Measurements from ENCODE around the gene CYP39A1. TPM values are rescaled to one million over a fixed set of nuclear protein-coding genes. Genes with fewer than 3 reads are reported as not detected.

Gene CYP39A1
- total and polyA plus RNA-seq, 2 of the 13 experiments (the other 11 are each of a cell fraction or from before 2014, with no cell fraction given), result 0.13 TPM; not detected in 1

- ChIA-PET CTCF (ENCODE audit: low intra/inter-chr PET ratio, low total read pairs) (no interaction called here), POLR2A (no interaction called here)
- no peaks in the 10 kb centered on the region for H3K36me3 ChIP-seq (replicated peaks in 1 of 2; ENCODE audit: control insufficient read depth in 1 of 2, insufficient read depth in 2 of 2, low read length in 2 of 2)
- FAIRE-seq (no peak), ATAC-seq (no peak), DNase-seq (ENCODE audit: low spot score) (no peak)
- no peak overlapping the region for H3K27ac ChIP-seq (ENCODE audit: extremely low read length, insufficient read depth, low read length)
- TF ChIP-seq HINFP (CRISPR knock-in tag; IDR thresholded peaks at IDR 0.05; ENCODE audit: low read depth), result no peak
- no peak for TF ChIP-seq KLF11 (CRISPR knock-in tag; IDR thresholded peaks at IDR 0.05)
- TF ChIP-seq SKIL (CRISPR knock-in tag; IDR thresholded peaks at IDR 0.05; ENCODE audit: borderline replicate concordance), result no peak
- no peak for TF ChIP-seq U2AF1 (optimal IDR thresholded peaks at IDR 0.05; ENCODE audit: low read depth, low read length)
- no peak for TF ChIP-seq HNRNPH1 (optimal IDR thresholded peaks at IDR 0.05; ENCODE audit: low read depth, low read length)
- no peak for TF ChIP-seq ELF1 (CRISPR knock-in tag; IDR thresholded peaks at IDR 0.05)
- no peak for TF ChIP-seq GPN1 (CRISPR knock-in tag; IDR thresholded peaks at IDR 0.05; ENCODE audit: borderline replicate concordance)
- no peak for TF ChIP-seq XBP1 (CRISPR knock-in tag; IDR thresholded peaks at IDR 0.05)
- TF ChIP-seq ZNF350 (CRISPR knock-in tag; IDR thresholded peaks at IDR 0.05; ENCODE audit: borderline replicate concordance, low read depth), result no peak
- no peak for TF ChIP-seq ZNF569 (CRISPR knock-in tag; IDR thresholded peaks at IDR 0.05; ENCODE audit: borderline replicate concordance)
- TF ChIP-seq ZBTB46 (CRISPR knock-in tag; IDR thresholded peaks at IDR 0.05; ENCODE audit: borderline replicate concordance), result no peak
- TF ChIP-seq SMAD1 (CRISPR knock-in tag; IDR thresholded peaks at IDR 0.05; ENCODE audit: borderline replicate concordance, low read depth), result no peak
- TF ChIP-seq HOXA3 (CRISPR knock-in tag; IDR thresholded peaks at IDR 0.05), result no peak
- in situ Hi-C loops (cut with HindIII; ENCODE audit: extremely low pct_ligation_motif_present, low pct_unique_long_range_greater_than_20kb), result no loop called here
- 11% methylated on average over 6 of the region's 6 CpGs for WGBS (ENCODE audit: low lambda C conversion rate)
- H4K20me1 ChIP-seq (ENCODE audit: insufficient read depth, low read length), result no peaks in the 10 kb centered on the region
- H3K9ac ChIP-seq (ENCODE audit: insufficient read depth, low read depth, low read length), result no peak overlapping the region
- H3K27me3 ChIP-seq (ENCODE audit: control insufficient read depth in 1 of 2, insufficient read depth in 2 of 2, low read length in 2 of 2), result no peaks in the 10 kb centered on the region
- intact Hi-C loops (cut with micrococcal nuclease; ENCODE audit: unreplicated experiment), result no loop called here
- H2AFZ ChIP-seq (ENCODE audit: low read length), result no peak overlapping the region
- no peak overlapping the region for H3K4me3 ChIP-seq (replicated peaks in 1 of 3; ENCODE audit: insufficient read depth in 1 of 3, low read depth in 2 of 3, low read length in 3 of 3)
- no peaks in the 10 kb centered on the region for H3K4me1 ChIP-seq (ENCODE audit: insufficient read depth, low read length)
- no TSS peak for BruUV-seq (replicated peaks)
- H3K9me3 ChIP-seq (ENCODE audit: low read length), result 0 out of 2 replicates have a peak, but pooled peaks cover under 1% of the 10 kb centered on the region
- no peak overlapping the region for H3K4me2 ChIP-seq (ENCODE audit: low read depth, low read length)
- no peaks in the 10 kb centered on the region for H3K79me2 ChIP-seq (ENCODE audit: insufficient read depth, low read length)
Measured at GRCh38 chr6:46538800-46539480, 113.7 kb downstream of the CYP39A1 start.

Data from HepG2 (cell line).